NCI-H226 (cell line): ENCODE measurements around the gene CACNA1C.
"Not testable (repeated sequence)": the region's sequence is repeated elsewhere in the genome, so short reads cannot be mapped to it uniquely, and the experiment has no call there.

Experiments
- DNase-seq: peaks from one replicate; pipeline ENCODE4 v3.0.0-alpha.2; 2015

Gene CACNA1C

DNA sequence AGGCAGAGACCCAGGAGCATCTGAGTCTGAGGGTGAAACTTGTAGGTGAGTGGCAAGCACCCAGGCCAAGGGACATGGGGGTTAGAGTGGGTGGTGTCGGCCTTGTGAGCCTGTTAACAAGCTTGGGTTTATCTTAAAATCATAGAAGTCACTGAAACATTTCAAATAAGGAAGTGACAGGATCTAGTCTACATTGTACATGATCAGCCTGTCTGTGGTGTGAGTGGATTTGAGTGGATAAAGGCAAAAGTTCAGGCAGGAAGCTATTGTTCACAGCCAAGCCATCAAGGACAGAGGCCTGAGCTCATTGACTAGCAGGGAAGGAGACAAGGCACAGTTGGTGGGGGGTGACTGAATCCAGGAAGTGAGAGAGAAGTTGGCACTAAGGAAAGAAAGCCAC, 682.6 kb downstream of the CACNA1C start:
- DNase-seq = no peak

- no peak for DNase-seq
Observed at GRCh38 chr12:2737656-2738241, 685.0 kb downstream of the CACNA1C start.

GRCh38 chr12:2739069-2739468, 686.3 kb downstream of the CACNA1C start:
- DNase-seq = no peak

DNA sequence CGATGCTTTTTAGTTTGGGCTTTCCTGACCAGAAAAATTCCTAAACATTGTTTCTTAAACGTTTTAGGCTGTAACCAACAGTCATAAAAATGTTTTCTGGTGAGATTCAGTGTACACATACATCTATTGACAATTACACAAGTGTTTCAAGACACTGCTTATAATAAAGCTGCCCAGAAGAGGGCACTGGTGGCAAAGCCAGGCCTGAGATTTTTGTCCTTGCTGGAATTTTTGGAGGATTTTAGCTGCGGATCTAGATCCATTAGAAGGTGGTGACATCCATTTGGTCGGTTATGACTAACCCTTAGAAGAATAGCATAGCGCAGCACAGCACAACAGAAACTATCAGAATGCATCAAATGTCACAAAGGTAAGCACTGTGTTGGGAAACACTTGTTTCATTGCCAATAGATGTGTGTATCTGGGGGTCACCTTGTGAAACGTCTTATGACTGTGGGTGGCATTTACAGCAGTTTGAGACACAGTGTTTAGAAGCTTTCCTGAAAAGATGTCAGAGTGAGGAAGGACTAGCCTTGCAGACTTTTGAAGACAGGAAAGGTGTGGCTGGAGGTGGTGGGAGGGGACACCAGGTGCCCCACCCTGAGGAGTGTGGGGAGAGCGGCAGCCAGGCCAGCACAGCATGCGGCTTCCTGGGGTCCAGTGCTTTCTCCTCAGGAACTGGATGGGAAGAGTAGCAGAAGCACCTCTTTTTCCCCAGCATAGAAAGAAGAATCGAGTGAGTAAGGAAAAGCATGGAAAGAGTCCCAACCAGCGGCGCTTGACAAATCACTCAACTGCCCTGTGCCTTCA, 687.2 kb downstream of the CACNA1C start:
- DNase-seq = no peak

GRCh38 chr12:2742037-2742436, 689.2 kb downstream of the CACNA1C start:
- DNase-seq = not testable (repeated sequence)

- no peak for DNase-seq
Observed at GRCh38 chr12:2743478-2743877, 690.7 kb downstream of the CACNA1C start.

- no peak for DNase-seq
Observed at GRCh38 chr12:2745655-2746054, 692.9 kb downstream of the CACNA1C start.
